ENCODE results near the gene TRIM24.

TRIM24 gene

DNA sequence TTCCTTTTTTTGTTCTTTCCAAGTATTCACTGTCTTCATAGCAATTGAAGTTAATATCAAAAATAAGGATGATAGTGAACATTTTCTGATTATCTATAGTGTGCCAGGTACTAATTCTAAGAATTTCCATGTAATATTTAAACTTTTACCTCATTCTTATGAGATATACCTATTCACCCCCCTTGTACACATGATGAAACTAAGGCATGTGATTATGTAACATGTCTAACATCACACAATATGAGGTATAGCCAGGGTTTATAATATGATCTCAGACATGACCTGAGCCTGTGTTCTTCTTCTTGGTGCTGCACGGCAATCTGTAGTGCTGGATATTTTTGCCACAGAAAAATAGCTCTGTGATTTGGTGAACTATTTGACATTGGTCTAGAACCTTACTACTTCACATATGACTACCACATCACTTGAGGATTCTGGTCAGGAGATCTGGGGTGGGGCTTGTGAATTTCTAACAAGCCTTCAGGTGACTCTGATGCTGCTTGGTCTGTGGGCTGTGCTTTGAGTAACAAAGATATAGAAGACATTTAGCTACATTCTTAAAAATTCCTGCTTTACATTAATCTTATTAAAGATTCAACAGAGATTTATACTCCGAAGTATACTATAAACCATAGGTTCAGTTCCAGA, 79.1 kb downstream of the TRIM24 start:
- no peak for DNase-seq (ENCODE audit: low spot score)

GRCh38 chr7:138542183-138542582, 82.1 kb downstream of the TRIM24 start:
- DNase-seq (ENCODE audit: low spot score) = no peak

DNA sequence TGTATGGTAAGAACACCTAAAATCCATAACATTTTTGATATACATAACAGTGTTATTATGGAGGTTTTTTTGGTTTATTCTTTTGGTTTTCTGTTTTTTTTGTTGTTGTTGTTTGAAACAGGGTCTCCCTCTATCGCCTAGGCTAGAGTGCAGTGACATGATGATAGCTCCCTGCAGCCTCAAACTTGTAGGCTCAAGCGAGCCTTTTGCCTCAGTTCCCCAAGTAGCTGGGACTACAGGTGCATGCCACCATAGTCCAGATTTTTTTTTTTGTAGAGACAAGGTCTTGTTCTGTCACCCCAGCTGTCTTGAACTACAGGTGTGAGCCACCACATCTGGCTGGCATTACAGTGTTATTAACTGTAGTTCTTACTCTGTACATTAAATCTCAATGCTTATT, 83.7 kb downstream of the TRIM24 start:
- no peak for DNase-seq (ENCODE audit: low spot score)

- DNase-seq (ENCODE audit: low spot score) = no peak
Observed at GRCh38 chr7:138545123-138545522, 85.1 kb downstream of the TRIM24 start.

DNA sequence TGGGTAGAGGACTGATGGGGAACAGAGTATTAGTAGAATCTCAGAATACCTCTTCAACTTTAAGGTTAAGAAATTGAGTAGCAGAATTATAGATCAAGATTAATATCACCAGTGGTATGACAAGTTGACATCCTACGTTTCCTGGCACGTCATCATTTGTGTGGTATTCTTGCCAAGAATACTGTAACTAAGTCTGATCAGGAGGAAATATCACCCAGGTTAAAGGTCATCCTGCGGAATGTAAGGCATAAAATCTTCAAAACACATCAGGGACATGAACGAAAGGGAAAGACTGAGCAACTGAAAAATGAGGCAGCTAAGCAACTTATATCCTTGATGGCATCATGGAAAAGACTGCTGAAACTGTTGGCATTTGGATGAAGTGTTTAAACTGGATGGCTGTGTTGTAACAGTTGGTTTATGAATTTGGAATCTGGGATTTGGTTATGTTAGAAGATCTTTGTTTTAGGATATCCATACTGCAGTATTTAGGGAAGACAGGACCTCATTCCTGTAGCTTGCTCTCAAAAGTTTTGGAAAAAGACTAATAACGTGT, 86.1 kb downstream of the TRIM24 start:
- DNase-seq (ENCODE audit: low spot score) = no peak

DNA sequence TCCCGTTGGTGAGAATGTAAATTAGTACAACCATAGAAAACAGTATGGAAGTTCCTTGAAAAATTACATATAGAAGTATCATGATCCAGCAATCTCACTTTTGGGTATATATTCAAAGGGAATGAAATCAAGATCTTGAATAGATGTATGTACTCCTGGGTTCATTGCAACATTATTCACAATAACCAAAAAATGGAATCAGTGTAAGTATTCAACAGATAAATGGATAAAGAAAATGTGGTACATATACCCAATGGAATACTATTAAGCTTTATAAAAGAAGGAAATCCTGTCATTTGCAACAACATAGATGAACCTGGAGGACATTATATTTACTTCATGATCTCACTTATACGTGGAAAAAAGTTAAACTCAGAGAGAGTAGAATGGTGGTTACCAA, 86.8 kb downstream of the TRIM24 start:
- no peak for DNase-seq (ENCODE audit: low spot score)

DNA sequence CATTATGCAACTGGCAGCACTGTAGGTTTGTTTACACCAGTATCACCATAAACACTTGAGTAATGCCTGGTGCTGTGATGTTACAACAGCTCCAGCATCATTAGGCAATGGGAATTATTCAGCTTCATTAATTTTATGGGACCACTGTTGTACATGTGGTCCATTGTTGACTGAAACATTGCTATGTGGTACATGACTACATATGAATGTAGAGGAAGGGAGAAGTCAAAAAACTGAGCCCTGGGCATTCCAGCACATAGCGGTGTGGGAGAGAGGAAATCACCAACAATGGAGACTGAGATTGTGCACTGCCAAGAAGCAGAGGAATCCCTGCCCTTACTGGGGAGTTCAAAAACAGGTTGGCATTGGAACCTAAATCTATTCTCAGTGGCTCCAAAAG, 89.0 kb downstream of the TRIM24 start:
- DNase-seq (ENCODE audit: low spot score) = no peak

DNA sequence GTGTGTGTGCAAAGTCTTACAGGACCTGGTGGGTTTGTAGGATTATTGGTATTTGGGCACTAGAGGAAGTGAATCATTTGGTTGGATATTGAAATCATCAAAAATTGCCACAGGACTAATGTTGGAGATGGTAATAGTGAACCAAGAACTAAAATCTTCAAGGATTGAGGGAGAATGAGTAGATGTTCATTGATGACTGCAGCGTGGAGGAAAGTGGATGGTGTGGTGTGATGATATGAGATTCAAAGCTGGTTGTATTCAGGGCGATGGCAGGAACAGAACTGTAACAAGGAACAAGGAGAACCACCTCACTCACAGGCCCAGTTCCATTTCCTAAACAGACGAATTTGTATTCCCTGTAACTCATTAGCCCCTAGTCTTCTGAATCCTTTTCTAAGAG, 90.3 kb downstream of the TRIM24 start:
- no peak for DNase-seq (ENCODE audit: low spot score)

- DNase-seq (ENCODE audit: low spot score) = no peak
Observed at GRCh38 chr7:138551102-138551501, 91.0 kb downstream of the TRIM24 start.

GRCh38 chr7:138553805-138554204, 93.7 kb downstream of the TRIM24 start:
- no peak for DNase-seq (ENCODE audit: low spot score)

GRCh38 chr7:138554674-138555073, 94.6 kb downstream of the TRIM24 start:
- DNase-seq (ENCODE audit: low spot score) = no peak

DNA sequence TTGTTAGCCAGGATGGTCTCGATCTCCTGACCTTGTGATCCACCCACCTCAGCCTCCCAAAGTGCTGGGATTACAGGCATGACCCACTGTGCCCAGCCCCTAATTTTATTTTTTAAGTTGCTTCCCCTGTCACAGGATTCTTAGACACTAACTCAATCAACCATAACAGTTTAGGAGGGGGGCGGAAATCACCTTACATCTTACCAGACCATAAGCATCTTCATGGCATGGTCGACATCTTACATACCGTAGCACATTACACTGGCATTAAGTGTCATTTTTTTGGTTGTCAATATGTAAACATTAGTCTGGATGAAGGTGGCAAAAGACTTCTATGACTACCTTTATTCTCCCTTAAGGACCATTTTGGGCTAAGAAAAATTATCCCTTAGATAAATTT, 95.6 kb downstream of the TRIM24 start:
- no peak for DNase-seq (ENCODE audit: low spot score)

- no peak for DNase-seq (ENCODE audit: low spot score)
Observed at GRCh38 chr7:138556771-138557484, 96.9 kb downstream of the TRIM24 start.

GRCh38 chr7:138559448-138559847, 99.4 kb downstream of the TRIM24 start:
- DNase-seq (ENCODE audit: low spot score) = no peak

DNA sequence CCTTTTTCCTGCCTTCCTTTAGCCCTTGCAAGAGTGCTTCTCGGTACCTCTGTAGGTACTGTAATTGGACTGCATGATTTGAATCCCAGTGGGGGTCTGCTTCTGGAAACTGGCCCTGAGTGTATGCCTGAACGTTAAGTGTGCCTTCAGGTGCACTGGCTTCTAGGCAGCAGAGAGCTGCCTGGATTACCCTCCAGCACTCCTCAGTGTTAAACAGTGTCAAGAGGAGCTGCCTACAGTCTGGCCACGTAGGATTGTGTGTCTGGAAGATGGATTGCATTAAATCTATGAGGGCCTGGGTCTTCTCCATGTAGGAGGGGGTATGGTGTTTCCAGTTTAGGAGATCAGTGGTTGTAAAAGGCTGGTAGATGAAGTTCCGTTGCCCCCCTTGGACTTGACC, 103.7 kb downstream of the TRIM24 start:
- DNase-seq (ENCODE audit: low spot score) = no peak

GRCh38 chr7:138564365-138564764, 104.3 kb downstream of the TRIM24 start:
- DNase-seq (ENCODE audit: low spot score) = no peak

DNA sequence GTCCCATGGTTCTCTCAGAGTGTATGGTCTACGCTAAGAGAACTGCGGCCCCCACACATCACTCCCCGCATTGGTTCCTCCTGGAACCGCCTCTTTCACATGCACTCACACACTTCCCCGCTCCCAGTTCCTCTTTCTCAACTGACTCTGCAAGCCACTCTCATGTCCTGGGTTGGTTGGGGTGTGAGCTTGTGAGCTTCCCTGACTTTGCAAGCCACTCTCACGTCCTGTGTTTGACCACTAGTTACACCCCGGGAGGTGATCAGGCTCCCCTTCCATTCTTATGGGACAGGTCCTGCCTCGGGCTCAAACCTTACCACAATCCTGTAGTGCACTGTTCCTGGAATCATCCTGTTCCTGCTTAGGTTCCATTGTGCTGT, 105.0 kb downstream of the TRIM24 start:
- DNase-seq (ENCODE audit: low spot score) = no peak

GRCh38 chr7:138565451-138566114, 105.5 kb downstream of the TRIM24 start:
- DNase-seq (ENCODE audit: low spot score) = no peak

GRCh38 chr7:138568655-138569054, 108.6 kb downstream of the TRIM24 start:
- no peak for DNase-seq (ENCODE audit: low spot score)

DNA sequence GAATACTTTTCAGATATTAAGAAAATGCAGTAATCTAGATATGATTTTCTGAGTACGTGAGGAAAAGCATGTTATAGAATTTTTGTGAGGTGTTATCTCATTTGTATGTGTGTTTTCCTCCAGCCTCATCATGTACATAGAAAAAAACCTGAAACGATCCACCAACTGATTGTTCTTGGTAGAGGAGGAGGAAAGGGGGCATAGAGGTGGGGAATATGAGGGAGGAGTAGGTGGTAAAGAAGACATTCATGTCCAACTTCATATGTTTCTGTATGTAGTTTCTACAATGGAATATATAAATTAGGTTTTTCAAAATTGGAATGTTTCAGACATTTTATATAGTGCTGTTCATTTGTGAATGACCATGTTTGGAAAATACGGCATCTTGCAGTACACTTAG, 109.4 kb downstream of the TRIM24 start:
- DNase-seq (ENCODE audit: low spot score) = no peak

- no peak for DNase-seq (ENCODE audit: low spot score)
Observed at GRCh38 chr7:138570715-138571114, 110.7 kb downstream of the TRIM24 start.

DNA sequence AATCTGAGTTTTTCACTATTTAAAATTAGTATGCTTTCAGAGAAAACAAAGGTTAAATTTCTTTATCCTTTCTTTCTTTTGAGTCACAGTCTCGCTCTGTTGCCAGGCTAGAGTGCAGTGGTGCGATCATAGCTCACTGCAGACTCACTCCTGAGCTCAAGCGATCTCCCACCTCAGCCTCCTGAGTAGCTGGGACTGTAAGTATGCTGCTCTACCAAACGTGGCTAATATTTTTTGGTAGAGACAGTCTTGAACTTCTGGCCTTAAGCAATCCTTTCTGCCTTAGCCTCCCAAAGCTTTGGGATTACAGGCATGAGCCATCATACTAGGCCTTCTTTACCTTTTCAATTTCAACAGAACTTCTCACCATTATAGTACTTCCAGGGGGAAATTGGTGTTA, 113.7 kb downstream of the TRIM24 start:
- no peak for DNase-seq (ENCODE audit: low spot score)

GRCh38 chr7:138575897-138576428, 115.9 kb downstream of the TRIM24 start:
- DNase-seq (ENCODE audit: low spot score) = no peak
